Measurements from ENCODE around the gene SETD6.
A peak's percentile ranks its signal among the peaks of the same experiment; 100 is the strongest.

Gene SETD6

DNA sequence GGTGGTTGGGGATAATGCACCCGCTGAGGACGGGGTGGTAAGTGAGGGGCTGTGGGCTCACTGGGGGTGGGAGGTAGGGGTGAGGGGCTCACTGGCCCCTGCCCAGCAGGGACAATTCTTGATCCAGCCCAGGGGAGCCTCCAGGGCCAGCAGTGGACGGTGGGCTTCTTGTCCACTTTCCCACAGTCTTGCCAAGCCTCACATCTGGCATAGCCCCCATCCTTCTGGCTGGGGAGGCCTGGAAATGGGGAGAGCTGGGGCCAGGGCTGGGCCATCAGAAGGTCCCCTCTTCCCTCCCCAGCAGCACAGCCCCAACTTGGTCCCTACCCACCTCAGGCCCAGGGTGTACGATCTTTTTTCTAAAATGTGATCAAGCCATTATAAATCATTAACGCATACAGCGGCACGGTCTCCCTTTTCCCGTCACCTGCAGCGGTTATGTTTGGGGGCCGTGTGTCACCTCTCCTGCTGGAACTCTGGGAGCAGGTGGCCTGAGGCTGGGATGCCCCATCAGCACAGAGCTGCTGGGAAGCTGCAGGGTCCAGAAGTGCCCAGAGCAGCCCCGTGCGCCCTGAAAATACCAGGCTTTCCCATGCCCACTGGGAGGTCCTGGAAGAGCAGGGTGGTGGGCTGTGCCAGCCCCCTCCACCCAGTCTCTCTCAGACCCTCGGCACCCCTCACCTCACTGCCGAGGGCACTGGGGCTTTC, 7.2 kb upstream of the SETD6 start:
- no peak for DNase-seq (ENCODE audit: low read depth)

DNA sequence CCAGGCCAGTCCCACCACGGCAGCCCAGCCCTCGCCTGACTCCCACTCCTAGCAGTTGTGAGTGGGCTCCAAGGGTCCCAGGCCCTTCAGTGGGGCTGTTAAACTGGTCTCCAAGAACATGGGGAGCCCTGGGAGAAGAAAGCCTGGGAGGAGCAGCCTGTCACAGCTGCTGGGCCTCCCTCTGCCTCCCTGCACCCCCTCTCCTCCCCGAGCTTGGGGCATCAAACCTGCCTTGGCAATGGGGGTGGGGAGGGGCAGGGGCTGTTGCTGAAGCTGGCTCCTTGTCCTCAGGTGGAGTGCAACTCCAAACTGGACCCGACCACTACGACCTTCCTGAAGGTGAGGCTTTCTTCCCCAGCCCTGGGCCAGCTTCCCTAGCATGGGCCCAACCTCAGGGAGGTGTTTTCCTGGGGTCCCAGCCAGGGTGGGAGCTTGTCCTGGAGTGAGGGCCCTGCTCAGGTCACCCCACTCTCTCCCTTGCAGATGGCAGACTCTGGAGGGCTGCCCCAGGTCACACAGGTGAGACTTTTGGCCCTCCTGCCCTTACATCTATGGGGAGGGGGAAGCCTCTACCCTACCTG, 6.6 kb upstream of the SETD6 start:
- no peak for DNase-seq (ENCODE audit: low read depth)

DNA sequence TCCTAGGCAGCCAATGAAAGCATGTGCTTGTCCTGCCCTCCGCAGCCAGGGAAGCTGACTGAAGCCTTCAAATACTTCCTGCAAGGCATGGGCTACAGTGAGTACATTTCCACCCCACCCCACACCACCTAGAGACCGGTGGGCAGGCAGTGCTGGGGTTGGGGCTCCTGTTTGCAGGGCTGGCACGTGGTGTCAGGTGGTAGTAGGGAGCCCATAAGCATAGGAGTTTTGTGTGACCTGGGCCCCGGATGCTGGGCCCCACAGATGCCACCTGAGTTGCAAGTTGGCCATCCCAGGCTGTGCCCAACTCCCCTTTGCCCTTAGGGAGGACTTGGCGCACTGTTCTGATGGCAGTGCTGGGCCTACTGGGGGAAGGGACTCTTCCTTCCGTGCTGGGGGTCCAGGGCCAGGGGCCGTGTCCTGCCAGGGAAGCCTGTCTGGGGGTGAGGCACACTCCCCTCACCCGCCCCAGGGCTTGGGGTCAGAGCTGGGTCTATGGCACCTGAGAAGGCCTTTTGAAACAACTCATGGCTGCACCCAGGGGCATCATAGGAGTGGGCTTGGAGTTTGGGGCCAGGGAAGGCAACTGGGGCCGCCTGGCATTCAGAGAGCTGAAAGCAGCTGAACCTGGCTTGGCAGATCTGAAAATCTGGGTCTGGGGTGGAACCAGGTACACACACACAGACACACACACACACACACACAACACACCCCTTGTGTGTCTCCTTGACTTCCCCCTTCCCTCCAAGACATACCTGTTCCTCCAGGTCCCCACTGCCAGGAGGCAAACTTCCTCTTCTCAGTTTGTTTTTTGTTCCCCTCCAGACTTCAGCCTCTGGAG, 5.8 kb upstream of the SETD6 start:
- no peak for DNase-seq (ENCODE audit: low read depth)

DNA sequence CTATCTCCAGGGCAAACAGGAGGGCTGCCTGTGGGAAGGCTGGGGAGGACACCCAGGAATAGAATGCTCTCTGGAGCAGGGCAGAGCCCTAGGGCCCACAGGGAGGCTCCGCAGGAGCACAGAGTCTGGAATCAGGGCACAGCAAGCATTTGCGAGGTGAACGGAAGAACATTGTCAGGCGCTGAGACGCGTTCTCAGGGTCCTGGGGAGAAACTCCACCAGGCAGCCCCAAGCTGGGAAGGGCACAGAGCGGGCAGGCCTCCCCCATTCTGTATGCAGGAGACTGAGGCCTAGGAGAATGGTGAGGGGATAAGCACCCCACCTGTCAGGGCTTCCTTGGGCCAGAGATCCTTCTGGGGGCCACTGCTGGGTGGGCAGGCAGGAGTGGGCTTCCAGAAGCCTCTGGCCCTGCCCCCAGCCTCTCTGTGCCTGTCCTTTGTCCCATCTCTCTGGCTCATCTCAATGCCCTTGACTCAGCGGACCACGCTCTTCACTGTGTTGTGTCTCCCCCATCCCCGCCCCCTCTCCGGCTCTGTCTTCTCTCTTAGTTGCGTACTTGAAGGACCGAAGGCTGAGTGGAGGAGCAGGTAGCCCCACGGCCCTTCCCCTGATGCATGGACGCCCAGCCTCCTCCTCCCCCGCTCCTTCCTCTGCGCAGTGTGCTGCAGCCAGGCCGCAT, 5.1 kb upstream of the SETD6 start:
- no peak for DNase-seq (ENCODE audit: low read depth)

DNA sequence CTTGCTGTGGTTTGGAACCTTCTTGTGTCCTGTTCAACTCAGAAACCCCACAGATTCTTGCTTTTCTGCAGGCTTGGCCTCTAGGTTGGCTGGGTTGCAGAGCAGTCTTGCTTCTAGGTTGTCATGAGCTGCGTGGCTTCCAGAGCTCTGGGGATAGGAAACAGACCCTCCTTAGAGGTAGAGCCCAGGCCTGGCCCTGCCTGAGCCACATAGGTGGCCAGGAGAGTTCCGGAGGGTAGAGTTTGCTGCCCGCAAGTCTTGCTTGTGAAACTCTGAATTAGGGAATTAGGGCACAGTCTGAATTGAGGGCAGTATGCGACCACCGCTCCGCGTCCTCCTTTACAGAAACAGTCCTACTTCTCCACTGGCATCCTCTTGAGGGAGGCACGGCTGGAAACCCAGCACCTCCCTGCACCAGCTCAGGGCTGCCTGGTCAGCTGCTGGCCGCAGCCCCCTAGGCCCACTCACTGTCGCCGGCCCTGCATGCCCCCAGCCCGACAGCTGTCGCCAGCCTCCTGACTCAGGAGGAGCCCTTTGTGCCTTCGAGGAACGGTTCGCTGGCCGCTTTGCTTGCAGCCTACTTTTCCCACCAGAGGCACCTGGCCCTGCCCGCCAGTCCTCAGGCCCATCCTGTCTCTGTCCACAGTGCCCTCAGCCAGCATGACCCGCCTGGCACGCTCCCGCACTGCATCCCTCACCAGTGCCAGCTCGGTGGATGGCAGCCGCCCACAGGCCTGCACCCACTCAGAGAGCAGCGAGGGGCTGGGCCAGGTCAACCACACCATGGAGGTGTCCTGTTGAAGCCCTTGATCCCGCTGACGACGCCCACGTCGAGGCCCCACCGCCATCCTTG, 4.3 kb upstream of the SETD6 start:
- DNase-seq (ENCODE audit: low read depth), result no peak

DNA sequence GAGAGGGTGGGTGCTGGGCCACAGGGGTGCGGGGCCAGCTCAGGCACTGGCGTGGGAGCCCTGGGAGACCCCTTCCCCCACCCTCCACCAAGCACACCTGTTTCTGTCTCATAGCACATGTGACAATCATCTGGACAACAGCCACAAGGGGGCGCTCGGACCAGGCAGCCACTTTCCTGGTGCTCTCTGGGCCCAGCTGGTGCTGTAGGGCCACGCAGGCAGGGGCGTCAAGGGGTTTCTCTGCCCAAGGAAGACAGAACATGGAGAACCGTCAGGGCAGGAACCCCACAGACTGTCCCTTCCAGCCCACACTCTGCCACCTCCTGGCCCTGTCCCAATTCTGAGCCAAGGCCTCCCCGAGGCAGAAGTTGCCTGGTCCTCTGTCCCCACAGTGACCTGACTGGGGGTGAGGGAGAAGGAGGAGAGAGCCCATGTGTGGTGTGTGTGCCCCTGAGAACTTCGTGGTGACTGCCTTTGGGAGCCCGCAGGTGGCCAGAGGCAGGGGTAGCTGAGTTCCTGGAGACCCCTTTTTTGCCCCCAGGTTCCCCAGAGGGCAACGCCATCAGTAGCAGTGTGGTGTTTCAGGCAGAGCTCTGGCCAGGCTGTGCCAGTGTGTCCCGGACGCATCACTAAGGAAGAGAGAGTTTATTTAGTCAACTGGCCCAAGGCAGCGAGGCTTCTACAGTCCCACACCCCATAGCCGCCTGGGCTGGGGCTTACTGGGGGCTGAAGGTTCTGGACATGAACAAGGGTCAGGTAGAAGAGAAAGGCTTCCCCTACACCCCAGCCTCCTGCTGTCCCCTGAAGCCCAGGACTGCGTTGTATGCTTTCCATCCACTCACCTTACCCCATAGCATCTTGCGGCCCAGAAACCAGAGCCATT, 3.1 kb upstream of the SETD6 start:
- peak; percentile 37 for DNase-seq (ENCODE audit: low read depth)

DNA sequence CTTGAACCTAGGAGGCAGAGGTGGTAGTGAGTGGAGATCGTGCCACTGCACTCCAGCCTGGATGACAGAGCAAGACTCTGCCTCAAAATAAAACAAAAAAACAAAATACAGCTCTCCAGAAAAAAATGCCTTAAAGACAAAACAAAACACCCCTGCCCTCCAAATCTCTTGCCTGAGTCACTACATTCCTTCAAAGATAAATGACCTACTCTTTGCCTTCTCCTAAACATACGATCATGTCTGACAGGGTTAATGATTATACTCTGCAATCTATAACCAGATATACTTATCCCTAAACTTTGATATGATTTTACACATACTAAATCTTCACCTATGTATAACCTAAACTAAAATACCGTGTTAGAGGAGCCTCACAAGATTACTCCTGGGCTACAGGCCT, 1.4 kb upstream of the SETD6 start:
- no peak for DNase-seq (ENCODE audit: low read depth)

DNA sequence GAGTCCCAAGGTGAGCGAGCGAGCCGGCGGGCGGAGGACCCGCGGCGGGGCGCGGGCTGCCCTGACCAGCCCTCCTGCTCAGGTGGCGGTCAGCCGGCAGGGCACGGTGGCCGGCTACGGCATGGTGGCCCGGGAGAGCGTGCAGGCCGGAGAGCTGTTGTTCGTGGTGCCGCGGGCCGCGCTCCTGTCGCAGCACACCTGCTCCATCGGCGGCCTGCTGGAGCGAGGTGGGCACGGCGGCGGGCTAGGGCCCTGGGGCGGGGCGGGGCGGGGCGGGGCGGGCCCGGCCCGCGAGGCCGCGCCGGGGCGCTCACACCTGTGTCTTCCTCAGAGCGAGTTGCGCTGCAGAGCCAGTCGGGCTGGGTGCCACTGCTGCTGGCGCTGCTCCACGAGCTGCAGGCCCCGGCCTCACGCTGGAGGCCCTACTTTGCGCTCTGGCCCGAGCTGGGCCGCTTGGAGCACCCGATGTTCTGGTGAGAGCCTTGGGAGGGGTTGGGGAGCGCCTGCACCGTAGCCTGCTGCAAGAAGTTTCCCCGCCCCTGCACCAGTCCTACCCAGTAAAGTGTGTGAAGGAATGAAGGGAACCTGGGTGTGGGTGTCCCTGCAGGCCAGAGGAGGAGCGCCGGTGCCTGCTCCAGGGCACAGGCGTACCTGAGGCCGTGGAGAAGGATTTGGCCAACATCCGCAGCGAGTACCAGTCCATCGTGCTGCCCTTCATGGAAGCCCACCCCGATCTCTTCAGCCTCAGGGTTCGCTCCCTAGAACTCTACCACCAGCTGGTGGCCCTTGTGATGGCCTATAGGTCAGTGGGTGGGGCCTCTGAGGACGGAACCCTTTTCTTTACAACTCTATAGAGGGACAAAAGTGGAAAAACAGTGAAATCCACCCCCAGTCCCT, 802 bp downstream of the SETD6 start:
- DNase-seq (ENCODE audit: low read depth), result no peak

DNA sequence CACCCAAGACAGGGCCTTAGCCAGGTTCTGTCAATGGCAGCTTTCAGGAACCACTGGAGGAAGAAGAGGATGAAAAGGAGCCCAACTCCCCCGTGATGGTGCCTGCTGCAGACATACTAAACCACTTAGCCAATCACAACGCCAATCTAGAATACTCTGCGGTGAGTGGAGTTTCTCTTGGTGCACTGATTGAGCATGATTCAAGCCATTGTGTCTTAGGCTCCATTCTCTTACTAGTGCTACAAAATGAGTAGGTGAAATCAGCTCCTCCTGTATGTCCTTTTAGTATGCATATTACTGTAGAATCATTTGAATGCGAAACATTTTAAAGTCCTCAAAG, 1.4 kb downstream of the SETD6 start:
- DNase-seq (ENCODE audit: low read depth), result no peak

DNA sequence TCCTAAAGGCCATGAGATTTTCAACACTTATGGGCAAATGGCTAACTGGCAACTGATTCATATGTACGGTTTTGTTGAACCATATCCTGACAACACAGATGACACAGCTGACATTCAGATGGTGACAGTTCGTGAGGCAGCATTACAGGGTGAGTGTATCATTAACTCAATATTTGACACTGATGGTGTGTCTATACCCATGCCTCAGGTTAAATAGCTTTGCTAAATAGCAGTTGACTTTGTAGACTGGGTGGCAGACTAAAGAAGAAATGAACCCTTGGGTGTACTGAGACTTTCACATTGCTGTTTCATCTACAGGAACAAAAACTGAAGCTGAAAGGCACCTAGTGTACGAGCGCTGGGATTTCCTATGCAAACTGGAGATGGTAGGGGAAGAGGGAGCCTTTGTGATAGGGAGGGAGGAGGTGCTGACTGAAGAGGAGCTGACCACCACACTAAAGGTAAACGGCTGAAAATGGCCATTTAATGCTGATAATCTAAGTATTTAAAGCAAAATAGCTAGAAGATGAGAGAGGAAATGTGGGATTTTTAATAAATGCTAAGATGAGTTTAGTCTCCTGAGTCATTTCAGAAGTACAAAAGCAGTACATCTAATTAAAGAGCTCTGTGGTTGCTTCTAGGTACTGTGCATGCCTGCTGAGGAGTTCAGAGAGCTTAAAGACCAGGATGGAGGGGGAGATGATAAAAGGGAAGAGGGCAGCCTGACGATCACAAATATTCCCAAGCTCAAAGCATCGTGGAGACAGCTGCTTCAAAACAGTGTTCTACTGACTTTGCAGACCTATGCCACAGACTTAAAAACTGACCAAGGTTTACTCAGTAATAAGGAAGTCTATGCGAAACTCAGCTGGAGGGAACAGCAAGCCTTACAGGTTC, 3.0 kb downstream of the SETD6 start:
- no peak for DNase-seq (ENCODE audit: low read depth)

DNA sequence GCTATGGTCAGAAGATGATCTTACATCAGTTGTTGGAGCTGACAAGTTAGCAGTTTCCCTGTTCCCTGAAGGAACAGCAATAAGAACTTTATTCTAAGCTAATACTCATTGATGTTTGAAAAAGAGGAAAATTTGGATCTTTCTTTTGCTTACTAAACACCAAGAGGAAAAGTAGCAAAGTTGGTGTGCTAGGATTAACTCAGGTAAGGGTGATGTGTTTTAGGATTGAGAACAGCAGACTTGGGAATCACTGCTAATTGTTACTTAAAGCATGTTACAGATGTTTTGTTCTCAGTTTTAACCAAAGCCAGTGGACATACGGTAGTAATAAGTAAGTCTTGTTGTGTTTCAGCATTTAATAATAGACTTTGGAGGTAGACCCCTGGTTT, 3.7 kb downstream of the SETD6 start:
- DNase-seq (ENCODE audit: low read depth), result no peak

DNA sequence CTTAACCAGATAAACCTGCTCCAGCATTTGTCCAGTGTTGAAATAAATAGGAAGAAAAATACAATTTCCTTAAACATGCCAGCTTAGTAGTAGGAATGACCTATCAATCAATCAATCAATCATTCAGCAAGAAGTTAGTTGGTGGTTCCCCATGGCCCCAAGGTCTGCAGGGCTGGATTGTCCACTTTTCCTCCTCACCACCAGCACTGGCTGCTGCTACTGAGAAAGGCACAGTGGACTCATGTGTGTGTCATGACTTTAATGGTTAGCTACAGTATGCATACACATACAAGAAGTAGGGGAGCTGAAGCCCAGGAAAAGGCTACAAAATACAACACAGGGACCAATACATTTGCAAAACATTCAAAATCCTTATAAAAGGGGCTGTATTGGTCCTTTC, 4.4 kb downstream of the SETD6 start:
- no peak for DNase-seq (ENCODE audit: low read depth)

DNA sequence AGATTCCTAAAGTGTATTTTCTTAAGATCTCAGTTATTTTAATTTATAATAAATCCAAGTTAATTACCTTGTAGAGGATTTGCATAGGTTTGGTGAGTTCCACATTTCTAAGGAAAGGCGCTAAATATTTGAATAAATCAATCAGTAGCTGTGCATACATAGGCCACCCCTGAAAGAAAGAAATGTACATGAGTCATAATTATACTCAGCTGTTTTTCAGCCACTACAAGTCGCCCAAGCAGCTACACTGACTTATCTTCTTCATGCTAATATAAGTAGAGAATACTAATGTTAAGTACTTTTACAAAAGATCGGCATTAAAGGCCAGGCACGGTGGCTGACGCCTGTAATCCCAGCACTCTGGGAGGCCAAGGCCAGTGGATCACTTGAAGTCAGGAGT, 14.9 kb downstream of the SETD6 start:
- no peak for DNase-seq (ENCODE audit: low read depth)

DNA sequence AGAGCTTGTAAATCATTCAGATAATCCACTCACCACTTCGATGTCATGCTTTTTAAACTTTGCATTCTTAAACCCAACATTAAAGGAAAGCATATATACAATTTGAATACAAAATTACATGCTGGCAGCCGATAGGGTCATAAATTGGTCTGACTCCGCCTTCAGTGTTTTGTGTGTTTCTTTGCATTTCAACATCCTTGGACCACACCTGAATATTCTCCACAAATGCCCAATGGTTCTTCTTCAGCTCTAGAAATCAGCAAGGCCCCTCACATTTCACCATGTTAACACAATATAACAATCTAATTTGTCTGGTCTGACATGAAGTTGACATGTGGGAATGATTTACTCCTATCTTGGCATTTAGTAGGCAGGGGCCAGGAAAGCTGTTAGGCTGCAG, 17.1 kb downstream of the SETD6 start:
- no peak for DNase-seq (ENCODE audit: low read depth)

DNA sequence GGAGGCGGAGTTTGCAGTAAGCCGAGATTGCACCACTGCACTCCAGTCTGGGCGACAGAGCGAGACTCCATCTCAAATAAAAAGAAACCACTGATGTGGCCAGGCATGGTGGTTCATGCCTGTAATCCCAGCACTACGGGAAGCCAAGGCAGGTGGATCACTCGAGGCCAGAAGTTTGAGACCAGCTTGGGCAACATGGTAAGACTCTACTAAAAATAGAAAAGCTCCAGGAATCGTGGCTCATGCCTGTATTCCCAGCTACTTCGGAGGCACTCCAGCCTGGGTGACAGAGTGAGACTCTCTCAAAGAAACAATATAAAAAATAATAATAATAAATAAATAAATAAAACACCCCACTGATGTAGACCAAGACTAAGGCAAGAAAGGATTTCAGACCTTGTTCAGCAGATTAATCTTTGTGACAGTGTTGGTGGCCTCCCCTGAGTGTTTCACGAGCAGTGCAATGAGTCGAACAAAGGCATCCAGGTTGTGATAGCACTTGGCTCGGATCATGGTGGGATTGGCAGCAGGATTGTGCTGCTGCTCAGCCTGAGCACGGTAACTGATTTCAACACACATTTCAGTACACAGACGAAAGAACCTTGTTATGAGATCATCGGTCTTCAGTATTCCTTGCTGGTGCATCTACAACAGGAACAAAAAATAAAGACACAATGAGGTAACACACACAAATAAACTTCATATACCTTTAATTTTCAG, 18.6 kb downstream of the SETD6 start:
- DNase-seq (ENCODE audit: low read depth), result no peak

DNA sequence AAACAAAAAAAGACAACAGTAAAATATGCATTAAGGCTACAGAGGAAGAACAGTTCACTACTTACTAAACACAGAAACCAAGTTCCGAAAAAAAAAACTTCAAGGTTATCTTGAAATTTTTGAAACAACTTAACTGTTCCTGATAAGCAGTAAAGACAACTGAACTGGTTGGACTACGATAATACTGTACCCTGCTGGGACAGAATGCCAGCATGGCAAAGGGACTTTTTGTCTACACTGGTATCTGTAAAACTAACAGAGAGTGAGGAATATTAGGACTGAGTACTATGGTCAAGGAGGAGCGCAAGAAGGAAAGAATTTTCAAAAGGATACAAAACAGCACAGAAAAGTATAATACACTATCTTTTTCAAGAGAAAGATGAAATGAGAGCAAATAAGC, 19.8 kb downstream of the SETD6 start:
- no peak for DNase-seq (ENCODE audit: low read depth)

DNA sequence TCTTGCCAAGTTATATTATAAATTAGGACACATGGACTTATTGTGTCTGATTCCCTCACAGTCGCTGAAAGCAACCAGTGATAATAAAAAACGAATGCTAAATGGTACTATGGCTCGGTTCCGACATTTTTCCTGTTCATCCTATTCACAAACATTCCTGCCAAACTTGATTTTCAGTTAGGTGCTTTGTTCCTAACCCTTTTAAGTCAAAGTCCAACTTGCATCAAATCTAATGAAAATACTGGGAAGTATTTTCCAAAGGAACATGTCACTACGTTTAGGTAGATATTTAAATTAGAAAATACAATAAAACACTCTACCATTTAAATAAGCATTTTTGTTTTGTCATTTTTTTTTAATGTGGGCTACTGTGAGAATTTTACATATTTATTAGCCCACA, 21.0 kb downstream of the SETD6 start:
- DNase-seq (ENCODE audit: low read depth), result no peak

Measured in fibroblast of gingiva (primary cell).